ENCODE measurements around the gene RASL11A. TPM values are rescaled to one million over a fixed set of nuclear protein-coding genes. Genes with fewer than 3 reads are reported as not detected.

RASL11A gene
- total RNA-seq, 1 experiment from 2014 or later, result 21.0 TPM

DNA sequence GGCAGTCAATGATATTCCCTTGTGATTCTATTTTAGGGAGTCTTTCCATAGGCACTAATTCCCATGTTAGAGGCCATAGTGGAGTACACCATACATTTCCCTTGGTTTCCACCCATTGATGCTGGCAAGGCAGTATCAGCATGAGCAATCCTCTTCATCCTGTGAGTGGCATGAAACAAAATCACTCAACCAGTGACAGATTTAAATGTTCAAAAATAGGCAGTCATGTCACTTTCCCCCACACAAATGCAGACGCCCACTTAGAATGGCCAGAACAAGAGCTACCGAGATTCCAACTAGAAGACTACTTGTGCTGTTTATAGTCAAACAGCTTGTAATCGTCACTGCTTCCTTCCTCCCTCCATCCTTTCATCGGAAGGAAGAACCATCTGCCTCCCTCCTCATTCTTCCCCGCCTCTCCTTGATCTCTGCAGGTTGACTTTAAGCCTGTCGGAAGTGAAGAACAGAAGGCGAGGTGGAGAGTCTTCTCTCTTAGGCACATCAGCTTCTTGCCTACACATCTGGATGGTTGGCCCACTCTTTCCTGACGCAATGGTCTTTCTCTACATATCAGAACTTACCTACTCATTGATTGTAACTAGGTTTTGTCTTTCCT lies 22.6 kb downstream of the RASL11A start:
- Histone ChIP-seq H3K4me1 (no peaks in the 10 kb centered on the region), H3K36me3 (ENCODE audit: control insufficient read depth, insufficient read depth, low read length) (no peaks in the 10 kb centered on the region), H3K4me3 (ENCODE audit: low read depth, low read length) (no peak overlapping the region), H3K9me3 (no peaks in the 10 kb centered on the region), H3K27me3 (replicated peaks; ENCODE audit: control insufficient read depth, insufficient read depth, low read length) (no peaks in the 10 kb centered on the region; the same call in 1 of the 2 replicates)
- no TSS peak for BruUV-seq (replicated peaks)
- ChIA-PET POLR2A (interaction anchor here (0.6 kb wide), 1 partner anchor 432 kb away, joined by 4 read pairs; no protein-coding TSS in a partner anchor), CTCF (interaction anchor here (0.5 kb wide), 1 partner anchor 346 kb away, joined by 3 read pairs; no protein-coding TSS in a partner anchor)
- intact Hi-C loops (cut with micrococcal nuclease; ENCODE audit: unreplicated experiment), result no loop called here
- TF ChIP-seq, protein P1, sequence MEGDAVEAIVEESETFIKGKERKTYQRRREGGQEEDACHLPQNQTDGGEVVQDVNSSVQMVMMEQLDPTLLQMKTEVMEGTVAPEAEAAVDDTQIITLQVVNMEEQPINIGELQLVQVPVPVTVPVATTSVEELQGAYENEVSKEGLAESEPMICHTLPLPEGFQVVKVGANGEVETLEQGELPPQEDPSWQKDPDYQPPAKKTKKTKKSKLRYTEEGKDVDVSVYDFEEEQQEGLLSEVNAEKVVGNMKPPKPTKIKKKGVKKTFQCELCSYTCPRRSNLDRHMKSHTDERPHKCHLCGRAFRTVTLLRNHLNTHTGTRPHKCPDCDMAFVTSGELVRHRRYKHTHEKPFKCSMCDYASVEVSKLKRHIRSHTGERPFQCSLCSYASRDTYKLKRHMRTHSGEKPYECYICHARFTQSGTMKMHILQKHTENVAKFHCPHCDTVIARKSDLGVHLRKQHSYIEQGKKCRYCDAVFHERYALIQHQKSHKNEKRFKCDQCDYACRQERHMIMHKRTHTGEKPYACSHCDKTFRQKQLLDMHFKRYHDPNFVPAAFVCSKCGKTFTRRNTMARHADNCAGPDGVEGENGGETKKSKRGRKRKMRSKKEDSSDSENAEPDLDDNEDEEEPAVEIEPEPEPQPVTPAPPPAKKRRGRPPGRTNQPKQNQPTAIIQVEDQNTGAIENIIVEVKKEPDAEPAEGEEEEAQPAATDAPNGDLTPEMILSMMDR (IDR thresholded peaks at IDR 0.05; ENCODE audit: insufficient read depth in 1 of 2, low read depth in 1 of 2, low read length in 1 of 2, severe bottlenecking in 1 of 2, unreplicated experiment in 1 of 2), result no peak
- Mint-ChIP-seq H3K36me3 (ENCODE audit: insufficient read depth, unreplicated experiment) (no peaks in the 10 kb centered on the region), H3K4me1 (ENCODE audit: low read depth, unreplicated experiment) (no peaks in the 10 kb centered on the region), H3K9me3 (ENCODE audit: unreplicated experiment) (no peaks in the 10 kb centered on the region), H3K27ac (ENCODE audit: unreplicated experiment) (no peak overlapping the region), H3K4me3 (ENCODE audit: unreplicated experiment) (no peak overlapping the region), H3K27me3 (ENCODE audit: insufficient read depth, unreplicated experiment) (peaks cover 15% of the 10 kb centered on the region)
- no peak for DNase-seq

DNA sequence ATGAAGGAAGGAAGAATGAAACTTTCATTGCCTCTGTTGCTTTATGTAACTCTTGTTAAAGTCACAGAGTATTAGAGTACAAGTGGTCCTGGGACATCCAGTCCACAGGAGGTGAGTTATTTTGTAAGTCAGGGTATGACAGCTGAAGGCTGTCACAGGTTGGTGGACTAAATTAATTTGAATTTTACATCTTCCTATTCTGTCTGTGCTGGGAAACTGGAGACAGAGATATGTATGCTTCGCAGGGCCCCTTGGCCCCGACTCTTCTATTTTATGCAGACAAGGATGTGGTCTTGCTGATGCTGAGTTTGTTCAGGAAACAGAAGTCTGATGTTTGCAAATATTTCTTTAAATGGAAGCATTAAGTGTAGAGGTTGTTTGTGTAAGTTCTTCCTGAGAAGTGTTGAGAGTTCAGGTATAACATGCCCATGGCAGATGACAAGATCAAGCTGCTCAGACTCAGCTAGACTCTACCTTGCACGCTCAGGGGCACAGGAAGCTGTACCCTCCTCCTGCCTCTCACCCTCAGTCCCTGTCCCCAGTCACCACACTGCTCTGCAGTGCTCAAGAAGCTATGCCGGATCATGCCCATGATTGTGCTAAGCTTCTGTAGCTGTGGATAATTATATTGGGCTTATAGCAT lies 23.4 kb downstream of the RASL11A start:
- H3K36me3 ChIP-seq (ENCODE audit: control insufficient read depth, insufficient read depth, low read length), result no peaks in the 10 kb centered on the region
- no peak overlapping the region for H3K4me3 Mint-ChIP-seq (ENCODE audit: unreplicated experiment)
- ChIA-PET POLR2A (no interaction called here), CTCF (no interaction called here)
- DNase-seq, result no peak
- H3K9me3 ChIP-seq, result no peaks in the 10 kb centered on the region
- H3K4me3 ChIP-seq (ENCODE audit: low read depth, low read length), result no peak overlapping the region
- no peaks in the 10 kb centered on the region for H3K36me3 Mint-ChIP-seq (ENCODE audit: insufficient read depth, unreplicated experiment)
- TF ChIP-seq, protein P1 (IDR thresholded peaks at IDR 0.05; ENCODE audit: insufficient read depth in 1 of 2, low read depth in 1 of 2, low read length in 1 of 2, severe bottlenecking in 1 of 2, unreplicated experiment in 1 of 2), result no peak
- H3K27ac Mint-ChIP-seq (ENCODE audit: unreplicated experiment), result no peak overlapping the region
- no peaks in the 10 kb centered on the region for H3K4me1 ChIP-seq
- peaks cover 16% of the 10 kb centered on the region for H3K27me3 Mint-ChIP-seq (ENCODE audit: insufficient read depth, unreplicated experiment)
- BruUV-seq (replicated peaks), result no TSS peak
- no peaks in the 10 kb centered on the region for H3K9me3 Mint-ChIP-seq (ENCODE audit: unreplicated experiment)
- intact Hi-C loops (cut with micrococcal nuclease; ENCODE audit: unreplicated experiment), result no loop called here
- peaks cover 1% of the 10 kb centered on the region; the same call in 1 of the 2 replicates for H3K27me3 ChIP-seq (replicated peaks; ENCODE audit: control insufficient read depth, insufficient read depth, low read length)
- H3K4me1 Mint-ChIP-seq (ENCODE audit: low read depth, unreplicated experiment), result no peaks in the 10 kb centered on the region

DNA sequence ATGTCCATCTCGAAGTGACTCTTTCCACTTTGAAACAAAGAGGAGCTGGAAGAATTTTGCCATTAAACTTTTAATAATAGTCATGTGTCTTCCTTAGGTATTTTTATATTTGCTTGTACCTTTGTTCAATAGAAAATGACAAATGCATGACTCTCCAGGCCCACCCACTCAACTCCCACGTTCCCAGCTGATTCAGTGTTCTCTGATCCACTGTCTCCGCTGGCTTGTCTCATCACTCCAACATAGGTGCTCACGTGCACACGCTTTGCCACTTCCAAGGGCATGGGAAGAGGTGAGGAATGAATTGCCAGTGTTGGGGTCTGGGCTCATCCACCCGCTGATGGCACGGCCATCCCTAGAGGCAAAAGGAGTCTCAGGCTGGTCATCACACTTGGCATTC lies 24.5 kb downstream of the RASL11A start:
- POLR2A ChIA-PET, result no interaction called here
- Mint-ChIP-seq H3K9me3 (ENCODE audit: unreplicated experiment) (no peaks in the 10 kb centered on the region), H3K4me3 (ENCODE audit: unreplicated experiment) (no peak overlapping the region), H3K36me3 (ENCODE audit: insufficient read depth, unreplicated experiment) (no peaks in the 10 kb centered on the region), H3K27me3 (ENCODE audit: insufficient read depth, unreplicated experiment) (peaks cover 16% of the 10 kb centered on the region), H3K27ac (ENCODE audit: unreplicated experiment) (no peak overlapping the region), H3K4me1 (ENCODE audit: low read depth, unreplicated experiment) (no peaks in the 10 kb centered on the region)
- intact Hi-C loops (cut with micrococcal nuclease; ENCODE audit: unreplicated experiment), result no loop called here
- Histone ChIP-seq H3K36me3 (ENCODE audit: control insufficient read depth, insufficient read depth, low read length) (no peaks in the 10 kb centered on the region), H3K27me3 (replicated peaks; ENCODE audit: control insufficient read depth, insufficient read depth, low read length) (peaks cover 1% of the 10 kb centered on the region; the same call in 1 of the 2 replicates), H3K9me3 (no peaks in the 10 kb centered on the region), H3K4me1 (no peaks in the 10 kb centered on the region), H3K4me3 (ENCODE audit: low read depth, low read length) (no peak overlapping the region)
- CTCF ChIA-PET, result no interaction called here
- TF ChIP-seq, protein P1 (IDR thresholded peaks at IDR 0.05; ENCODE audit: insufficient read depth in 1 of 2, low read depth in 1 of 2, low read length in 1 of 2, severe bottlenecking in 1 of 2, unreplicated experiment in 1 of 2), result no peak
- no TSS peak for BruUV-seq (replicated peaks)
- no peak for DNase-seq
